ENCODE results near the gene TIGD3.
"Not testable (repeated sequence)": the region's sequence is repeated elsewhere in the genome, so short reads cannot be mapped to it uniquely, and the experiment has no call there.

The TIGD3 gene

GRCh38 chr11:65325435-65325834 lies 29.1 kb upstream of the TIGD3 start:
- no peak for DNase-seq (ENCODE audit: low read depth)

- no peak for DNase-seq (ENCODE audit: low read depth)
Measured at GRCh38 chr11:65327021-65327420, 27.5 kb upstream of the TIGD3 start.

DNA sequence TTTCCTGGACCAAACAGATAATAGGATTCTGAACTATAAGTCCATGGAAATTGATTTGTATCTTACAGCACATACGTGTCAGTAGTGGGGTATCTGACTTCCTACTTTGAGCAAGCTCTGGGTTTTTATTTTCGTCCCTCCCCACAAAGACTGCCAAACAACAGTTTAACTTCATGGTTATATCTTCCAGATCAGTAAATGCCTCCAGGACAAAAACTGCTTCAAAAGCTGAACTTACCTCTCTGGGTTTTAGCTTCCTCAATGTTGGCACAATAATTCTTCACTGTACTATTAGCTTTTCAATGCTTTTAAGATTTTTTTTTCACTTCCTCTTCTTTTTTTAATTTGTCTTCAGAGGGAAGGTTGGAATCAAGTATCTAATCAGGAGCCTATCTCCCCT lies 25.1 kb upstream of the TIGD3 start:
- DNase-seq (ENCODE audit: low read depth): no peak

DNA sequence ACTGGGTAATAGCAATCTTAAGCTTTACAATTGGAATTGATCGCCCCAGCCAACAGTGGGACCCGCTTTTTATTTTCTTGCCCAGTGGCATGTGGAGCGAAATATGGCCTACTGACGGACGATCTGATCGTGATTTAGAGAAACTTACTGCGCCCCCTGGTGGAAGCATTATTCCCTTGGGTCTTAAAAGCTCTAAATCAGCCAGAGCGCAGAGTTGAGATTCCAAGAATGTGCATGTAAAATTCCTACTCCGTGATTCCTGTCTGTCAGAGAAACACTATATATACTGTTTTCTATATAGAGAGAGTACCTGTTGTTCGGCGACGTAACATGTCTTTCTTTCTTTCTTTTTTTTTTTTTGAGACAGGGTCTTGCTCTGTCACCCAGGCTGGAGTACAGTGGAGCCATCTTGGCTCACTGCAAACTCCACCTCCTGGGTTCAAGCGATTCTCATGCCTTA lies 24.6 kb upstream of the TIGD3 start:
- peak; percentile 75 for DNase-seq (ENCODE audit: low read depth)

GRCh38 chr11:65330544-65330943 lies 24.0 kb upstream of the TIGD3 start:
- DNase-seq (ENCODE audit: low read depth): no peak

GRCh38 chr11:65332591-65332990 lies 22.0 kb upstream of the TIGD3 start:
- DNase-seq (ENCODE audit: low read depth): not testable (repeated sequence)

GRCh38 chr11:65334696-65335295 lies 19.8 kb upstream of the TIGD3 start:
- no peak for DNase-seq (ENCODE audit: low read depth)

DNA sequence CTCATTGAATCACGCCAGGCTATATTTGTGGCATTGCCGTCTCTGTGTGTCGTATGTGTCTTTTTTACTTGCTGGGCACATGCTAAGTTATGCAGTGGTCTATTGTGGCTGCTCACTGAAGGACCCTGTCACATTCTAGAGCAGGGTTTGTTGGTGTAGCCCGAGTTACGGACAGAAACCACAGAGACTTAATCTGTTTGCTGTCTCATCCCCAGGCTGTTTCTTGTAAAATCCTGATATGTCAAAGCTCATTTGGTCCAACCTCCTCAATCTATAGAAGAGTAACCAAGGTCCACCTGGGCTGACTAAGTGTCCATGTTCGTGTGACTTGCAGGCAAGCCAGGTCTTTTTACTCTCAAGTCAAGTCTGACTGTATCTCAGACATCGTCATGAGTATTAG lies 15.9 kb upstream of the TIGD3 start:
- no peak for DNase-seq (ENCODE audit: low read depth)

GRCh38 chr11:65340226-65340625 lies 14.3 kb upstream of the TIGD3 start:
- no peak for DNase-seq (ENCODE audit: low read depth)

DNA sequence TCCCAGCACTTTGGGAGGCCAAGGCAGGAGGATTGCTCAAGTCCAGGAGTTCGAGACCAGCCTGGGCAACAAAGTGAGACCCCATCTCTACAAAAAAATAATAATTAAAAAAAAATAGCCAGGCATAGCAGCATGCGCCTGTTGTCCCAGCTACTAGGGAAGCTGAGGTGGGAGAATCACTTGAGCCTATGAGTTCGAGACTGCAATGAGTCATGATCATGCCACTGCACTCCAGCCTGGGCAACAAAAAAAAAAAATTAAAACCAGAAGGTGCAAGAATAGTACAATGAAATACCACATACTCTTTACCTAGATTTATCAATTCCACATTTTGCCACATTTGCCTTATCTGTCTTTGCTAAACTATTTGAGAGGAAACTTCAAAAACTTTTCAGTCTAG lies 12.7 kb upstream of the TIGD3 start:
- DNase-seq (ENCODE audit: low read depth): no peak

GRCh38 chr11:65351511-65351910 lies 3.0 kb upstream of the TIGD3 start:
- DNase-seq (ENCODE audit: low read depth): no peak

DNA sequence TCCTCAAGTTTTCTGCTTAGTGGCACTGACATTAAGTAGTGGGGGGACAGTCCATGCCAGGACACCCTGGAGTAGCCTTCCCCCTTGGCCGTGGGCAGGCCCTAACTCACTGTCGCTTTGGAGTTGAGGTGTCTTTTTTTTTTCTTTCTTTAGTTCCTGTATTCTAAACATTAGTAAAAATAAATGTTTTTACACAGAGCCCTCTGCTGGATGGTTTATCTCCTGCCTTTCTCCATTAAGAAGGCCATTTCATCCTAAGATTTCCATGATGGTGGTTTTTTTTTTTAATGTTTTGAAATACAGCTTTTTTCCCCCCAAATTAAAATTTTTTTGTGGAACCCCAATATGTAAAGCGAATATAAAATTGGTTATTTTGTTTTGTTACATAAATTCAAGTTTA lies 1.8 kb upstream of the TIGD3 start:
- no peak for DNase-seq (ENCODE audit: low read depth)

DNA sequence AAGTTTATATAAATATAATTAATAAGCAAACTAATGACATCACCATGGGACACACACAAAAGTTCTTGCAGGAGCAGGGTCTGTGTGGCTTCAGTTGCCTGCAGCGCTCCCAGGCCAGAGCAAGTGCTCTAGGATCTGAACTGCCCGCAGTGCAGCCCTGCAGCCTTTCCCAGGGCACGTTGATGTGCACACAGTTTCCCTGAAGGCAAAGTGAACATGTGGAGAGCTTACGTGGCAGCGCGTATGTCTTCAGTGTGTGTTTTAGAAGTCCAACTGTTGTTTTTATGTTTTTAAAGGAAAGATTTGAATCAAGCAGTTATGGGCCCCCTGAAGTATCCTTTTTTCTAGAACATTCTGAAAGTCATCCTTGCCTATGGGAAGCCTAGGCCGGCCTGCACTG lies 1.2 kb upstream of the TIGD3 start:
- DNase-seq (ENCODE audit: low read depth): no peak

GRCh38 chr11:65353900-65354264 lies 669 bp upstream of the TIGD3 start:
- no peak for DNase-seq (ENCODE audit: low read depth)

- DNase-seq (ENCODE audit: low read depth): peak; percentile 26
Measured at GRCh38 chr11:65355013-65355775, 643 bp downstream of the TIGD3 start.

DNA sequence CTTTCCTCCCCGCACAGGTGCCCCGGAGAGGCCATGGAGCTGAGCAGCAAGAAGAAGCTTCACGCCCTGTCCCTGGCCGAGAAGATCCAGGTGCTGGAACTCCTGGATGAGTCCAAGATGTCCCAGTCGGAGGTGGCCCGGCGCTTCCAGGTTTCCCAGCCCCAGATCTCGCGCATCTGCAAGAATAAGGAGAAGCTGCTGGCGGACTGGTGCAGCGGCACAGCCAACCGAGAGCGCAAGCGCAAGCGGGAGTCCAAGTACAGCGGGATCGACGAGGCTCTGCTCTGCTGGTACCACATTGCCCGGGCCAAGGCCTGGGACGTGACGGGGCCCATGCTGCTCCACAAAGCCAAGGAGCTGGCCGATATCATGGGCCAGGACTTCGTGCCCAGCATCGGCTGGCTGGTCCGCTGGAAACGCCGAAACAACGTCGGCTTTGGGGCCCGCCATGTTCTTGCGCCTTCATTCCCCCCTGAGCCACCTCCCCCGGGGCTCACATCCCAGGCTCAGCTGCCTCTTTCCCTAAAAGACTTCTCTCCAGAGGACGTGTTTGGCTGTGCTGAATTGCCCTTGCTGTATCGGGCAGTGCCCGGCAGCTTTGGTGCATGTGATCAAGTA lies 1.3 kb downstream of the TIGD3 start:
- no peak for DNase-seq (ENCODE audit: low read depth)

- DNase-seq (ENCODE audit: low read depth): no peak
Measured at GRCh38 chr11:65356394-65356972, 1.9 kb downstream of the TIGD3 start.

- DNase-seq (ENCODE audit: low read depth): no peak
Measured at GRCh38 chr11:65357856-65358356, 3.4 kb downstream of the TIGD3 start.

DNA sequence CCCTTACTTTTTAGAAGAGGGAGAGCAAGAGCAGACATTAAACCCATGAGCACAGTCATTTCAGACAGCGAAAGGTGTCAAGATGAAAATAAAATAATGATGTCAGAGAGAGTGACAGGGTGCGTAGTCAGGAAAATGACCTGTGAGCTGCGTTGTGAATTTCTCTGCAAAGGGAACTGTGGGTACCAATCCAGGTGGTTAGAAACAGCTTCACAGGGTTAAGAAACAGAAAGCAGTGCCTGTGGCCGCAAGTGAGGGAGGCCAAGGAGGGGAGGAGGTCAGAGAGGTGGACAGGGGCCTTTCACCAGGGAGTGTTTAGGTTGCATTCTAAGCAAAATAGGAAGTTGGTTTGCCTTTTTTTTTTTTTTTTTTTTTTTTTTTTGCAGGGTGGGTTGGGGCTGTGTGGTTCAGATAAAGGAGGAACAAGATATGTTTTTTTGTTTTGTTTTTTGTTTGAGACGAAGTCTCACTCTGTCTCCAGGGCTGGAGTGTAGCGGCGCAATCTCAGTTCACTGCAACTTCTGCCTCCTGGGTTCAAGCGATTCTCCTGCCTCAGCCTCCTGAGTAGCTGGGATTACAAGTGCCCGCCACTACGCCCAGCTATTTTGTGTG lies 7.9 kb downstream of the TIGD3 start:
- DNase-seq (ENCODE audit: low read depth): no peak

DNA sequence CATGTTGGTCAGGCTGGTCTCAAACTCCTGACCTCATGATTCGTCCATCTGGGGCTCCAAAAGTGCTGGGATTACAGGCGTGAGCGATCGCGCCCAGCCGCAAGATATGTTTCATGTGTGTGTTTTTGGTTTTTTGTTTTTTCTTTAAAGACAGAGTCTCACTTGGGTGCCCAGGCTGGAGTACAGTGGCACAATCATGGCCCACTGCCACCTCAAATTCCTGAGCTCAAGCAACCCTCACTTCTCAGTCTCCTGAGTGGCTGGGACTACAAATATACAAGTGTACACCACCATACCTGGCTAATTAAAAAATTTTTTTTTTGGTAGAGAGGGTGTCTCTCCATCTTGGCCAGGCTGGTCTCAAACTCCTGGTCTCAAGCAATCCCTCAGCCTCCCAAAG lies 8.4 kb downstream of the TIGD3 start:
- DNase-seq (ENCODE audit: low read depth): no peak

DNA sequence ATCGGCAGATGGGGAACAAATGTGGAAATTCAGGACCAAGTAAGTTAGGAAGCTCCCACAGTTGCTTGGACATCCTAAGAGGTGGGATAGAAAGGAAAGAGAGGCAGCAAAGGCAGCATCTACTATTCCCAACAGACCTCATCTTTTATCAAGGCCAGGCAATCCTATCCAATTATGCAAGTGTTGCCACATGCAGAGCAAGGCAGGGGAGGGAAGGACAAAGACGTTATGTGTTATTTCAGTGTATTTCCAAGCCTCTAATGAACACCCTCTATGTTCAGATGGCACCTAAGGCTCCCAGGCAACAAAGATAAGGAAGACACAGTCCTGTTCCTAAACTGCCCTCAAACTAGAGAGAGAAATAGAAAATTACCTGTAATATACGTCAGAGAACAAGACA lies 9.2 kb downstream of the TIGD3 start:
- no peak for DNase-seq (ENCODE audit: low read depth)

GRCh38 chr11:65366340-65366773 lies 11.8 kb downstream of the TIGD3 start:
- no peak for DNase-seq (ENCODE audit: low read depth)

Data from stimulated activated CD8-positive, alpha-beta memory T cell treated with anti-CD3 and anti-CD28 coated beads, Interleukin-7, amount 100 ng/mL, for 24 hours (primary cell).